ENCODE results near the gene ITPKB. TPM values are rescaled to one million over a fixed set of nuclear protein-coding genes. Genes with fewer than 3 reads are reported as not detected.

ITPKB gene
- total RNA-seq, 2 donors from 2014 or later: 22.4 to 28.3 TPM

GRCh38 chr1:226782845-226783601 lies 43.9 kb upstream of the ITPKB start:
- peaks cover 18% of the 10 kb centered on the region for H3K4me1 Mint-ChIP-seq
- Histone ChIP-seq H3K27ac (ENCODE audit: low read depth, low read length) (no peak overlapping the region), H3K36me3 (ENCODE audit: control insufficient read depth, insufficient read depth, low read length) (no peaks in the 10 kb centered on the region), H3K27me3 (ENCODE audit: control insufficient read depth, insufficient read depth, low read length, poor library complexity, severe bottlenecking) (no peaks in the 10 kb centered on the region), H3K4me1 (ENCODE audit: control insufficient read depth, insufficient read depth, low read length) (no peaks in the 10 kb centered on the region), H3K9me3 (ENCODE audit: control insufficient read depth, low read length) (no peaks in the 10 kb centered on the region), H3K4me3 (ENCODE audit: low read length) (no peak overlapping the region), H3K9ac (ENCODE audit: extremely low read depth, low read length, poor library complexity, severe bottlenecking) (no peak overlapping the region)
- H3K27ac Mint-ChIP-seq: no peak overlapping the region
- WGBS, 2 experiments (ENCODE audit: insufficient coverage in 1 of 2, insufficient read length in 1 of 2): 70 to 82% methylated on average over 3 to 4 of the region's 4 CpGs
- no peaks in the 10 kb centered on the region for H3K9me3 Mint-ChIP-seq
- H3K4me3 Mint-ChIP-seq: no peak overlapping the region
- no peak for DNase-seq
- H3K36me3 Mint-ChIP-seq (ENCODE audit: low read depth): no peaks in the 10 kb centered on the region
- TF ChIP-seq CTCF (conservative IDR thresholded peaks at IDR 0.05): no peak
- H3K27me3 Mint-ChIP-seq (ENCODE audit: insufficient read depth): peaks cover 4% of the 10 kb centered on the region

- DNase-seq: no peak
- Mint-ChIP-seq H3K4me3 (no peak overlapping the region), H3K9me3 (peaks cover 3% of the 10 kb centered on the region), H3K27me3 (ENCODE audit: insufficient read depth) (peaks cover 3% of the 10 kb centered on the region), H3K36me3 (ENCODE audit: low read depth) (no peaks in the 10 kb centered on the region), H3K27ac (no peak overlapping the region), H3K4me1 (peaks cover 18% of the 10 kb centered on the region)
- H3K9ac ChIP-seq (ENCODE audit: extremely low read depth, low read length, poor library complexity, severe bottlenecking): no peak overlapping the region
- H3K27ac ChIP-seq (ENCODE audit: low read depth, low read length): no peak overlapping the region
- no peaks in the 10 kb centered on the region for H3K4me1 ChIP-seq (ENCODE audit: control insufficient read depth, insufficient read depth, low read length)
- no peak for TF ChIP-seq CTCF (conservative IDR thresholded peaks at IDR 0.05)
- H3K36me3 ChIP-seq (ENCODE audit: control insufficient read depth, insufficient read depth, low read length): no peaks in the 10 kb centered on the region
- no peak overlapping the region for H3K4me3 ChIP-seq (ENCODE audit: low read length)
- peaks cover 2% of the 10 kb centered on the region for H3K9me3 ChIP-seq (ENCODE audit: control insufficient read depth, low read length)
- H3K27me3 ChIP-seq (ENCODE audit: control insufficient read depth, insufficient read depth, low read length, poor library complexity, severe bottlenecking): no peaks in the 10 kb centered on the region
- WGBS, 2 experiments (ENCODE audit: insufficient coverage in 1 of 2, insufficient read length in 1 of 2): 93 to 97% methylated on average over 6 to 7 of the region's 7 CpGs
Observed at GRCh38 chr1:226781937-226782609, 43.0 kb upstream of the ITPKB start.

GRCh38 chr1:226779561-226779960 lies 40.5 kb upstream of the ITPKB start:
- no peaks in the 10 kb centered on the region for H3K36me3 Mint-ChIP-seq (ENCODE audit: low read depth)
- Histone ChIP-seq H3K4me1 (ENCODE audit: control insufficient read depth, insufficient read depth, low read length) (no peaks in the 10 kb centered on the region), H3K36me3 (ENCODE audit: control insufficient read depth, insufficient read depth, low read length) (no peaks in the 10 kb centered on the region), H3K9me3 (ENCODE audit: control insufficient read depth, low read length) (peaks cover 4% of the 10 kb centered on the region), H3K27ac (ENCODE audit: low read depth, low read length) (no peak overlapping the region), H3K9ac (ENCODE audit: extremely low read depth, low read length, poor library complexity, severe bottlenecking) (no peak overlapping the region), H3K4me3 (ENCODE audit: low read length) (no peak overlapping the region), H3K27me3 (ENCODE audit: control insufficient read depth, insufficient read depth, low read length, poor library complexity, severe bottlenecking) (no peaks in the 10 kb centered on the region)
- peaks cover 9% of the 10 kb centered on the region for H3K9me3 Mint-ChIP-seq
- H3K4me1 Mint-ChIP-seq: peaks cover 15% of the 10 kb centered on the region
- H3K27ac Mint-ChIP-seq: no peak overlapping the region
- DNase-seq: no peak
- TF ChIP-seq CTCF (conservative IDR thresholded peaks at IDR 0.05): no peak
- peaks cover 3% of the 10 kb centered on the region for H3K27me3 Mint-ChIP-seq (ENCODE audit: insufficient read depth)
- no peak overlapping the region for H3K4me3 Mint-ChIP-seq
- WGBS, 2 experiments (ENCODE audit: insufficient coverage in 1 of 2, insufficient read length in 1 of 2): 85 to 90% methylated on average over 6 to 10 of the region's 10 CpGs
